ENCODE results near the gene CDH22.

The CDH22 gene

GRCh38 chr20:46333161-46333991 is 25.1 kb upstream of the CDH22 start:
- no peak for TF ChIP-seq TAF1 (IDR thresholded peaks at IDR 0.05; ENCODE audit: borderline replicate concordance, insufficient read depth, low read length)
- TF ChIP-seq FOXP2 (optimal IDR thresholded peaks at IDR 0.05; ENCODE audit: borderline replicate concordance, extremely low read depth, extremely low read length, insufficient read depth): no peak
- TF ChIP-seq SIN3A (IDR thresholded peaks at IDR 0.05; ENCODE audit: borderline replicate concordance, insufficient read depth, low read length): no peak
- no peak for TF ChIP-seq REST (IDR thresholded peaks at IDR 0.05; ENCODE audit: insufficient read depth in 1 of 2, low read depth in 2 of 2, low read length in 2 of 2)
- no peak for TF ChIP-seq POLR2AphosphoS5 (IDR thresholded peaks at IDR 0.05; ENCODE audit: low read depth, low read length)

GRCh38 chr20:46332373-46333160 is 24.3 kb upstream of the CDH22 start:
- no peak for TF ChIP-seq FOXP2 (optimal IDR thresholded peaks at IDR 0.05; ENCODE audit: borderline replicate concordance, extremely low read depth, extremely low read length, insufficient read depth)
- TF ChIP-seq SIN3A (IDR thresholded peaks at IDR 0.05; ENCODE audit: borderline replicate concordance, insufficient read depth, low read length): no peak
- TF ChIP-seq POLR2AphosphoS5 (IDR thresholded peaks at IDR 0.05; ENCODE audit: low read depth, low read length): no peak
- no peak for TF ChIP-seq TAF1 (IDR thresholded peaks at IDR 0.05; ENCODE audit: borderline replicate concordance, insufficient read depth, low read length)
- TF ChIP-seq REST (IDR thresholded peaks at IDR 0.05; ENCODE audit: insufficient read depth in 1 of 2, low read depth in 2 of 2, low read length in 2 of 2): no peak

- no peak for TF ChIP-seq TAF1 (IDR thresholded peaks at IDR 0.05; ENCODE audit: borderline replicate concordance, insufficient read depth, low read length)
- TF ChIP-seq SIN3A (IDR thresholded peaks at IDR 0.05; ENCODE audit: borderline replicate concordance, insufficient read depth, low read length): no peak
- TF ChIP-seq REST (IDR thresholded peaks at IDR 0.05; ENCODE audit: insufficient read depth in 1 of 2, low read depth in 2 of 2, low read length in 2 of 2): no peak
- TF ChIP-seq POLR2AphosphoS5 (IDR thresholded peaks at IDR 0.05; ENCODE audit: low read depth, low read length): no peak
- TF ChIP-seq FOXP2 (optimal IDR thresholded peaks at IDR 0.05; ENCODE audit: borderline replicate concordance, extremely low read depth, extremely low read length, insufficient read depth): no peak
Measured at GRCh38 chr20:46331611-46332361, 23.5 kb upstream of the CDH22 start.

- TF ChIP-seq POLR2AphosphoS5 (IDR thresholded peaks at IDR 0.05; ENCODE audit: low read depth, low read length) (no peak), REST (IDR thresholded peaks at IDR 0.05; ENCODE audit: insufficient read depth in 1 of 2, low read depth in 2 of 2, low read length in 2 of 2) (no peak), TAF1 (IDR thresholded peaks at IDR 0.05; ENCODE audit: borderline replicate concordance, insufficient read depth, low read length) (no peak), SIN3A (IDR thresholded peaks at IDR 0.05; ENCODE audit: borderline replicate concordance, insufficient read depth, low read length) (no peak), FOXP2 (optimal IDR thresholded peaks at IDR 0.05; ENCODE audit: borderline replicate concordance, extremely low read depth, extremely low read length, insufficient read depth) (no peak)
Measured at GRCh38 chr20:46330831-46331371, 22.6 kb upstream of the CDH22 start.
